Esophagus muscularis mucosa (tissue), 4 donors: ENCODE results near the gene NUP133.
"Not testable (repeated sequence)": the region's sequence is repeated elsewhere in the genome, so short reads cannot be mapped to it uniquely, and the experiment has no call there.

Experiments
- EP300 ChIP-seq: sonication (generic); formaldehyde crosslinking; IDR thresholded peaks from one replicate; pipeline ENCODE4 v1.6.1; 2017; ENCODE audit warnings: antibody characterized with exemption
- POLR2A ChIP-seq: fragments of 450-650 bp; IDR thresholded peaks from one replicate; pipeline ENCODE4 v1.6.1; 2017; ENCODE audit warnings: antibody characterized with exemption, moderate library complexity, mild to moderate bottlenecking, low read depth
- POLR2AphosphoS5 ChIP-seq, 2 donors: sonication (generic); formaldehyde crosslinking; IDR thresholded peaks; one replicate each; pipeline ENCODE4 v1.6.1; 2017; ENCODE audit warnings: antibody characterized with exemption in 2 of 2
- TF ChIP-seq, protein P1 (sequence below), 3 experiments: fragments of 200-600 bp in 2 of 3; fragments of 450-650 bp in 1 of 3; sonication (generic) in 2 of 3; IDR thresholded peaks; one replicate each; pipeline ENCODE4 v1.5.1; 2017 to 2019; ENCODE audit warnings: antibody characterized with exemption in 3 of 3, mild to moderate bottlenecking in 2 of 3, moderate library complexity in 1 of 3

DNA sequence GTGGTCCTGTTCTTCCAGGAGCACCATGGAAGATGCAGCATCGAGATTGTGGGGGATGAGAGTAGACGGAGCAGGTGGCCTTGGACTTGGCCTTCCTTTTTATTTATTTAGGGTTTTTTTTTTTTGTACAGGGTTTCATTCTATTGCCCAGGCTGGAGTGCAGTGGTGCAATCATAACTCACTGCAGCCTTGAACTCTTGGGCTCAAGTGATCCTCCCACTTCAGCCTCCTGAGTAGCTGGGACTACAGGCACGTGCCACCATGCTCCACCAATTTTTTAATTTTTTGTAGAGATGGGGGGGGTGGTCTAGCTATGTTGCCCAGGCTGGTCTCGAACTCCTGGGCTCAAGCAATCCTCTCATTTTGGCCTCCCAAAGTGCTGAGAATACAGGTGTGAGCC lies 105.8 kb downstream of the NUP133 start:
- TF ChIP-seq, protein P1, sequence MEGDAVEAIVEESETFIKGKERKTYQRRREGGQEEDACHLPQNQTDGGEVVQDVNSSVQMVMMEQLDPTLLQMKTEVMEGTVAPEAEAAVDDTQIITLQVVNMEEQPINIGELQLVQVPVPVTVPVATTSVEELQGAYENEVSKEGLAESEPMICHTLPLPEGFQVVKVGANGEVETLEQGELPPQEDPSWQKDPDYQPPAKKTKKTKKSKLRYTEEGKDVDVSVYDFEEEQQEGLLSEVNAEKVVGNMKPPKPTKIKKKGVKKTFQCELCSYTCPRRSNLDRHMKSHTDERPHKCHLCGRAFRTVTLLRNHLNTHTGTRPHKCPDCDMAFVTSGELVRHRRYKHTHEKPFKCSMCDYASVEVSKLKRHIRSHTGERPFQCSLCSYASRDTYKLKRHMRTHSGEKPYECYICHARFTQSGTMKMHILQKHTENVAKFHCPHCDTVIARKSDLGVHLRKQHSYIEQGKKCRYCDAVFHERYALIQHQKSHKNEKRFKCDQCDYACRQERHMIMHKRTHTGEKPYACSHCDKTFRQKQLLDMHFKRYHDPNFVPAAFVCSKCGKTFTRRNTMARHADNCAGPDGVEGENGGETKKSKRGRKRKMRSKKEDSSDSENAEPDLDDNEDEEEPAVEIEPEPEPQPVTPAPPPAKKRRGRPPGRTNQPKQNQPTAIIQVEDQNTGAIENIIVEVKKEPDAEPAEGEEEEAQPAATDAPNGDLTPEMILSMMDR (IDR thresholded peaks at IDR 0.05) = not testable (repeated sequence)
- TF ChIP-seq POLR2AphosphoS5 (IDR thresholded peaks at IDR 0.05); POLR2A; EP300: not testable (repeated sequence)
